GM12878 (cell line): ENCODE data around the gene ANXA4. TPM values are rescaled to one million over a fixed set of nuclear protein-coding genes. Genes with fewer than 3 reads are reported as not detected.

Experiments
- ATAC-seq: fragments of 200-7000 bp; cut with Tn5 transposase; 3 replicates; pipeline ENCODE4 v1.9.1; 2020; ENCODE audit warnings: mild to moderate bottlenecking, moderate library complexity
- BruUV-seq: library from RNA; stranded (reverse); fragments of 400-500 nt; replicated peaks from 2 replicates; lab custom pipeline; 2021; lab: Mats Ljungman, UMichigan
- CTCF ChIA-PET: fragments of 300-600 bp; sonication (Branson Sonifier 250); formaldehyde crosslinking; extraction: SDS; loops from one replicate; lab custom pipeline; 2021; ENCODE audit warnings: inconsistent platforms; lab: Yijun Ruan, JAX
- POLR2A ChIA-PET: fragments of 350-600 bp; formaldehyde crosslinking; extraction: SDS; loops from one replicate; lab custom pipeline; 2021; ENCODE audit warnings: inconsistent platforms; lab: Charles Lee
- RAD21 ChIA-PET: fragments of 300-600 bp; sonication (Branson Sonifier 250); formaldehyde crosslinking; loops from one replicate; lab custom pipeline; 2023; ENCODE audit warnings: antibody characterized with exemption; ENCODE audit not compliant: unreplicated experiment; lab: Charles Lee
- SMC1A ChIA-PET: fragments of 300-600 bp; sonication (Branson Sonifier 250); formaldehyde crosslinking; loops from one replicate; lab custom pipeline; 2023; ENCODE audit not compliant: unreplicated experiment, uncharacterized antibody; lab: Charles Lee
- DNase-seq: peaks from one replicate; pipeline ENCODE4 v3.0.0-alpha.2; 2011; ENCODE audit warnings: low read depth, low spot score
- FAIRE-seq: peaks from 3 replicates; lab custom pipeline; 2011; peaks lifted over from hg19 to GRCh38; lab: Jason Lieb, UNC
- H2AFZ ChIP-seq: 2 replicates; pipeline ENCODE4 v1.6.0; 2011; ENCODE audit warnings: low read depth, low read length, control low read depth; ENCODE audit not compliant: control insufficient read depth
- H3K27ac ChIP-seq: 2 replicates; pipeline ENCODE4 v1.5.1; 2011; ENCODE audit warnings: control low read depth; ENCODE audit not compliant: control insufficient read depth, insufficient read depth
- H3K27me3 ChIP-seq, 2 experiments: replicated peaks in 1 of 2; 2 replicates each; pipeline versions ENCODE4 v1.6.0 to v1.6.1; 2011; ENCODE audit warnings: low read length in 1 of 2; ENCODE audit not compliant: control insufficient read depth in 2 of 2, insufficient read depth in 2 of 2
- H3K36me3 ChIP-seq, 2 experiments: 2 replicates each; pipeline ENCODE4 v1.5.1; 2011; ENCODE audit warnings: low read length in 1 of 2; ENCODE audit not compliant: control insufficient read depth in 2 of 2, insufficient read depth in 2 of 2
- H3K4me1 ChIP-seq: 2 replicates; pipeline ENCODE4 v1.6.1; 2011; ENCODE audit warnings: mild to moderate bottlenecking, low read length, moderate library complexity, mixed read lengths; ENCODE audit not compliant: control insufficient read depth, insufficient read depth
- H3K4me2 ChIP-seq: 2 replicates; pipeline ENCODE4 v1.6.0; 2011; ENCODE audit warnings: control low read depth; ENCODE audit not compliant: control insufficient read depth, insufficient read depth
- H3K4me3 ChIP-seq: fragments of 200-600 bp; sonication (generic); 2 replicates; pipeline ENCODE4 v1.5.1; 2016
- H3K79me2 ChIP-seq: 2 replicates; pipeline ENCODE4 v1.6.0; 2011; ENCODE audit warnings: low read length; ENCODE audit not compliant: control insufficient read depth, insufficient read depth
- H3K9ac ChIP-seq: 2 replicates; pipeline ENCODE4 v1.8.0; 2011; ENCODE audit warnings: low read length, control low read depth, mixed read lengths; ENCODE audit not compliant: control insufficient read depth, insufficient read depth
- H3K9me3 ChIP-seq: replicated peaks from 3 replicates; pipeline ENCODE4 v1.5.1; 2011; ENCODE audit warnings: mild to moderate bottlenecking, low read length; ENCODE audit not compliant: control insufficient read depth, insufficient read depth
- H4K20me1 ChIP-seq: 2 replicates; pipeline ENCODE4 v1.6.0; 2011; ENCODE audit not compliant: control insufficient read depth, insufficient read depth
- CBX5 ChIP-seq: sonication (generic); IDR thresholded peaks from 2 replicates; pipeline ENCODE4 v1.6.1; 2016; ENCODE audit warnings: low read depth, moderate library complexity, mild to moderate bottlenecking, inconsistent platforms
- MEF2B ChIP-seq: fragments of 450-650 bp; IDR thresholded peaks from 2 replicates; pipeline ENCODE4 v1.6.1; 2018; ENCODE audit warnings: mild to moderate bottlenecking, moderate library complexity; ENCODE audit not compliant: partially characterized antibody, poor library complexity, severe bottlenecking
- NFIC ChIP-seq: IDR thresholded peaks from 2 replicates; pipeline ENCODE4 v1.6.1; 2012; ENCODE audit warnings: low read depth, mild to moderate bottlenecking, inconsistent platforms, low read length, moderate library complexity
- SREBF2 ChIP-seq: IDR thresholded peaks from 2 replicates; pipeline ENCODE4 v1.6.1; 2012; ENCODE audit warnings: mild to moderate bottlenecking, low read length
- SRF ChIP-seq, 2 experiments: IDR thresholded peaks; 2 replicates each; pipeline ENCODE4 v1.6.1; 2011; ENCODE audit warnings: low read depth in 2 of 2, low read length in 2 of 2, mild to moderate bottlenecking in 1 of 2, moderate library complexity in 1 of 2
- ZNF592 ChIP-seq: fragments of 450-650 bp; IDR thresholded peaks from 2 replicates; pipeline ENCODE4 v1.6.1; 2017; ENCODE audit warnings: mild to moderate bottlenecking, moderate library complexity
- WGBS: methylation state at CpG from one replicate; pipeline ENCODE4 v1.1.6; 2016; ENCODE audit warnings: low lambda C conversion rate; ENCODE audit not compliant: insufficient replicate concordance, insufficient coverage; ENCODE audit errors: missing lambda C conversion rate; 5-methylcytosine and 5-hydroxymethylcytosine counted together
- in situ Hi-C: fragments of 300-500 bp; cut with MboI; formaldehyde crosslinking; loops from 9 replicates; pipeline ENCODE4 v1.14.3; 2018; ENCODE audit warnings: mixed read lengths
- intact Hi-C: fragments of 100-400 bp; cut with micrococcal nuclease; formaldehyde crosslinking; loops from one replicate; pipeline ENCODE4 v1.14.2; 2022; ENCODE audit not compliant: unreplicated experiment
- polyA plus RNA-seq, 11 experiments: library from polyadenylated mRNA; depleted of rRNA in 4 of 11; unstranded in 6 of 11; stranded (reverse) in 5 of 11; fragments of >200 nt; fragmentation: Nextera tagmentation in 4 of 11; fragmentation: Illumina TruSeq in 1 of 11; extraction: Ambion mirVana in 4 of 11; extraction: Trizol in 1 of 11; gene quantifications; 1 replicate in 1 of 11; 2 replicates in 10 of 11; pipeline versions ENCODE4 v1.2.1 to v1.2.3, GENCODE V29; 2011 to 2016; ENCODE audit warnings: inconsistent platforms in 2 of 11, missing spikeins in 2 of 11, low read depth in 1 of 11
- total RNA-seq, 4 experiments: library from RNA; depleted of rRNA in 3 of 4; stranded (reverse); fragments of >200 nt in 3 of 4; fragmentation: Illumina TruSeq in 1 of 4; extraction: Trizol in 1 of 4; gene quantifications; 2 replicates each; pipeline versions ENCODE4 v1.2.1 to v1.2.3, GENCODE V29; 2013 to 2021

The ANXA4 gene
- total and polyA plus RNA-seq, 10 of the 15 experiments (the other 5 are each of a cell fraction or from before 2014, with no cell fraction given): 16.3 to 97.2 (median 71.0) TPM

- no peaks in the 10 kb centered on the region for H3K27me3 ChIP-seq
- in situ Hi-C loops: no loop called here
- no peak for ATAC-seq
- BruUV-seq: no TSS peak
- no peak for FAIRE-seq
- no peak overlapping the region for H3K4me3 ChIP-seq
- WGBS: 73% methylated on average over 2 of the region's 2 CpGs
- SMC1A ChIA-PET: no interaction called here
- no peak for TF ChIP-seq CBX5
- no peak for TF ChIP-seq SREBF2
- no peak for TF ChIP-seq NFIC
- TF ChIP-seq ZNF592: no peak
- TF ChIP-seq SRF (IDR thresholded peaks at IDR 0.05; ENCODE audit: low read depth in 2 of 2, low read length in 2 of 2): no peak
- TF ChIP-seq MEF2B: no peak
- no peaks in the 10 kb centered on the region for H3K79me2 ChIP-seq
- no peaks in the 10 kb centered on the region for H3K9me3 ChIP-seq
- no peak for DNase-seq
- CTCF ChIA-PET: interaction anchor here (2.8 to 3.4 kb wide), 2 partner anchors 12 to 130 kb away, joined by 6 to 21 read pairs; no protein-coding TSS in a partner anchor
- H2AFZ ChIP-seq: no peak overlapping the region
- no peaks in the 10 kb centered on the region for H3K36me3 ChIP-seq
- H3K4me2 ChIP-seq: no peak overlapping the region
- intact Hi-C loops: no loop called here
- no peak overlapping the region for H3K27ac ChIP-seq
- POLR2A ChIA-PET: no interaction called here
- no peak overlapping the region for H3K9ac ChIP-seq
- H3K4me1 ChIP-seq: peaks cover 13% of the 10 kb centered on the region
- RAD21 ChIA-PET: no interaction called here
- no peaks in the 10 kb centered on the region for H4K20me1 ChIP-seq
These were observed 46.1 kb upstream of the ANXA4 start for GRCh38 chr2:69695850-69696216.
